Stimulated activated CD4-positive, alpha-beta T cell treated with anti-CD3 and anti-CD28 coated beads, Interleukin-15, amount 100 ng/mL, for 1 hour (primary cell): Measurements from ENCODE around the gene VSIG10.
A peak's percentile ranks its signal among the peaks of the same experiment; 100 is the strongest.
"Not testable (repeated sequence)": the region's sequence is repeated elsewhere in the genome, so short reads cannot be mapped to it uniquely, and the experiment has no call there.

Experiments
- DNase-seq, 2 donors: peaks; one replicate each; pipeline ENCODE4 v3.0.0-alpha.2; 2020; ENCODE audit warnings: low read depth in 1 of 2, low spot score in 1 of 2

VSIG10 gene, protein sequence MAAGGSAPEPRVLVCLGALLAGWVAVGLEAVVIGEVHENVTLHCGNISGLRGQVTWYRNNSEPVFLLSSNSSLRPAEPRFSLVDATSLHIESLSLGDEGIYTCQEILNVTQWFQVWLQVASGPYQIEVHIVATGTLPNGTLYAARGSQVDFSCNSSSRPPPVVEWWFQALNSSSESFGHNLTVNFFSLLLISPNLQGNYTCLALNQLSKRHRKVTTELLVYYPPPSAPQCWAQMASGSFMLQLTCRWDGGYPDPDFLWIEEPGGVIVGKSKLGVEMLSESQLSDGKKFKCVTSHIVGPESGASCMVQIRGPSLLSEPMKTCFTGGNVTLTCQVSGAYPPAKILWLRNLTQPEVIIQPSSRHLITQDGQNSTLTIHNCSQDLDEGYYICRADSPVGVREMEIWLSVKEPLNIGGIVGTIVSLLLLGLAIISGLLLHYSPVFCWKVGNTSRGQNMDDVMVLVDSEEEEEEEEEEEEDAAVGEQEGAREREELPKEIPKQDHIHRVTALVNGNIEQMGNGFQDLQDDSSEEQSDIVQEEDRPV

DNA sequence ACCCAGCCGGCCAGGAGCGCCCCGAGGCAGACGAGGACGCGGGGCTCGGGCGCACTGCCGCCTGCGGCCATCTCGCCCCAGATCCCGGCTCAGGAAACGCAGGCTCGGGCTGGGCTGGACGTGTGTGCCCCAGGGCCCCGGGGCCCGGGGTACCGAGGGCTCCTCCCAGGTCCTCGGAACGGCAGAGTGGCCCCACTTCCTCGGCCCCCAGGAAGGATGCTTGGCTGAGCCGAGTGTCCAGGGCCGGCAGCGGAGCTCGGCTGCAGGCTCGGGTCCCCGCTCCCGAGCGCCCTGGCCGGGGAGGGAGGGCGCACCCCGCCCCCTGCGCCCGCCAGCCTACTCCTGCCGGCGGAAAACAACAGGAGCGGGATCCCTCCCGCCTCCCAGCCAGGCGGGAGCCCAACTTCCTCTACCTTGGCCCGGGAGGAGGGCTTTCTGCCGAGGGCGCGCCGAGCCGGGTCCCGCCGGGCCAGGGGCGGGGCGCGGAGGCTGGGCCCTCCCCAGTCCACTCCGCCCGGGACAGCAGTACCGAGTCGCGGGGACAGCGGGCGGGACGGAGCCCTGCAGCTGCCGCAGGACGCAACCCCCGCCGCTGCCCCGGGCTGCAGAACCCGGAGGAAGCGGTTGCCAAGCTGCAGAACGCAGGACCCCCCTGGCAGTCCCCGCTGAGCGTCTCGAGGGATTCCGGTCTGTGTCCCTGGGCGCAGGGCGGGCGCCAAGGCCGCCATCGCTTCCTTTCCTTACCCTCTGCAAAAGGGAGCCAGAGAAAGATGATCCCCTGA lies at the start of gene VSIG10:
VSIG10 (minus strand) TSS at position 411 of the 782 bp plus-strand sequence; CDS start at position 71, 340 bp downstream.
- DNase-seq, result no peak

DNA sequence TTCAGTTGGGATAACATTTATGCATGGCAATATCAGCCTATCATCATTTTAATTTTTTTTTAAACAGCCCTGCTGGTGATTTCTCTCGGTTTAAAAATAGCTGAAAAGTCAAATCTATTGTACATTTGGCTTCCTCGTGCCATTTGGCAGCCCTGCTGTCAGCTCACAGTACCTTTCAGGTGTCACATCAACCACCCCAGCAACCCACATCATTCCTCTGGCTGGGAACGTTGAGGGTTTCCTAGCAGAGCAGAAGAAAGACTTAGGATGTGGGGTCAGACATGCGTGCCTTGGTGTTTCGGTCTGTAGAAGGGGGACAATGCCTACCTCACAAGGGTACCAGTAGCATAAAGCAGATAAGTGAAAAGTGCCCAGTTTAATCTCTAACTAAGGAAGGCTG lies 47.9 kb upstream of the VSIG10 start:
- no peak for DNase-seq

DNA sequence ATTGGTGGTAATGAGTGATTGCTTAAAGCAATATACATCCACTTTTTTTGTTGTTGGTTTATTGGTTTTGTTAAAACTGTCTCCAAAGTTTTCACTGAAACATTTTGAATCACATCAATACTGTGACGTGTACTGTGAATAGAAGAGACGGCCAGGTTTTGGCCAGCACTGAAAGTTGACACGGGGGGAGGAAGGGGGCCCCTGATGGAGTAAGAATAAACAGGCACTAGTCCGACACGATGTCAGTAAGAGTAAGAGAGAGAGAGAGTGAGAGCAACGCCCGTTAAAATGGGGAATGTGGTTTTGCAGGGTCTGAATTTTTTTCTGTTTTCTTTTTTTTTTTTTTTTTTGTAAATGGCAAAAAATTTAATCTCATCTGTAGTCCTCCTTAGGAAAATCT lies 46.8 kb upstream of the VSIG10 start:
- no peak for DNase-seq

DNA sequence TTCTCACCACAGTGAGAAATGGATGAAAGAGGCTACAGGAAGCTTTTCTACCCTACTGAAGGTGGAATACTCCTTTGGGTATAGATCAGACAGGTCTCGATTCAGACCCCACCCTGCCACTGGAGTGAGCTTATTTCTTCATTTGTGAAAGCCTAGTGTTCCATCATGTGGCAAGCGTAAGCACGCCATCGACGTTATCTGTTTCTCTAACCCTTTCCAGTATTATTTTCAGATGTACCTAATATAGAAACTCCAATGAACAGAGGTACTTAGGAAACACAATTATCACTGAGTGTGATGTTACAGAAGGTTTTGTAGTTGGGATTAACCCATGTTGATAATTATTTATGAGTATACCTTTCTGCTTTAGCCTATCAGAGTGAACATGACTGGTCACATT lies 44.5 kb upstream of the VSIG10 start:
- DNase-seq, result no peak

DNA sequence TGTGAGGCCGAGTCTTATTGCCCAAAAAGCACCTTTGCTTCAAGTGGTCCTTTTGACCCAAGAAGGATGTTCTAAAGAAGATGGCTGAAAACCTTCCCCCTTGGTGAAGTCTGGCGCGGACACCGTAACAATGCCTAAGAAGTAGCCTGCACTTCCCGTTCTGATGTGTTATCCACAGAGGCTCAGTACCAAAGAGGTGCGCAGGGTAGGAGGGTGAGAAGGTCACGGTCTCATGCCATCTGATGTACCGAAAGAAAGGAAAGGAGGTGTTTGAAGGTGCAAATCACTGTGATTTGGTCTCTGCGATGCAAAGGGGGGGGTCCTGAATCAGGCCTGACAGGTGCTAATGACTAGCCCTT lies 42.0 kb upstream of the VSIG10 start:
- no peak for DNase-seq

DNA sequence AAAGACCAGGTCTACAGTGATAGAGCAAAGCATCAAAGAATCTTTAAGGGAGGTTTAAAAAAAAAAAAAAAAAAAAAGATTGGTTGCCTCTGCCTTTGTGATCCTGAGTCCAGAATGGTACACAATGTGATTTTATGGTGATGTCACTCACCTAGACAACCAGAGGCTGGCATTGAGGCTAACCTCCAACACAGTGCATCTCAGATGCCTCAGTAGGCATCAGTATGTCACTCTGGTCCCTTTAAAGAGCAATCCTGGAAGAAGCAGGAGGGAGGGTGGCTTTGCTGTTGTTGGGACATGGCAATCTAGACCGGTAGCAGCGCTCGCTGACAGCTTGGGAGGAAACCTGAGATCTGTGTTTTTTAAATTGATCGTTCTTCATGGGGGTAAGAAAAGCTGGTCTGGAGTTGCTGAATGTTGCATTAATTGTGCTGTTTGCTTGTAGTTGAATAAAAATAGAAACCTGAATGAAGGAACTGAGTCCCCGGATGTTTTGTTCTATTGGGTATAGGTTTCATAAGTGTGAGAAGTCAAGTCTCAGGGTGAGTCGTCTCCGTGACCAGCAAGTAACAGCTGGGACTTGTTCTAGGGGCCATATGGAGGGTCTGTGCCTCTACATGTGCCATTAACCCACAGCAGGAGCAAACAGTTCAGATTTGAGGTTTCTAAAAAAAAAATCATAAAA lies 41.4 kb upstream of the VSIG10 start:
- no peak for DNase-seq

DNA sequence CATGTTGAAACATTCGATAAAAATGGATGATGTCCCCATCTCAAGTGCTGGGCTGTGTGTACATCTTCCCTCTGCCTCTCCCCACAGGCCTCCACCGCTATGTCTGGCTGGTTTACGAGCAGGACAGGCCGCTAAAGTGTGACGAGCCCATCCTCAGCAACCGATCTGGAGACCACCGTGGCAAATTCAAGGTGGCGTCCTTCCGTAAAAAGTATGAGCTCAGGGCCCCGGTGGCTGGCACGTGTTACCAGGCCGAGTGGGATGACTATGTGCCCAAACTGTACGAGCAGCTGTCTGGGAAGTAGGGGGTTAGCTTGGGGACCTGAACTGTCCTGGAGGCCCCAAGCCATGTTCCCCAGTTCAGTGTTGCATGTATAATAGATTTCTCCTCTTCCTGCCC lies 40.7 kb upstream of the VSIG10 start:
- no peak for DNase-seq

DNA sequence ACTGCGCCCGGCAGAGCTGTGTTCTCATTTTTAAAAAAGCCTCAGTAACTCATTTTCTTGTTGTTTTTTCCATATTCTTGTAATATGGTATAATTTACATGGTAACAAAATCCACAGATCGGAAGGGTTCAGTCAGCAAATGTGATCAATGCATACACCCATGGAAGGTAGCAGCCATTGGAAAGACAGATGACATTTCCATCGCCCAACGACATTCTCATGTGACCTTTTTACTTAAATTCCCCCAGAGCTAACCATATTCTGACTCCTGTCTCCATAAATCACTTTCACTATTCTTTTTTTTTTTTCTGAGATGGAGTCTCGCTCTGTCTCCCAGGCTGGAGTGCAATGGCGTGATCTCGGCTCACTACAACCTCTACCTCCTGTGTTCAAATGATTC lies 37.0 kb upstream of the VSIG10 start:
- no peak for DNase-seq

DNA sequence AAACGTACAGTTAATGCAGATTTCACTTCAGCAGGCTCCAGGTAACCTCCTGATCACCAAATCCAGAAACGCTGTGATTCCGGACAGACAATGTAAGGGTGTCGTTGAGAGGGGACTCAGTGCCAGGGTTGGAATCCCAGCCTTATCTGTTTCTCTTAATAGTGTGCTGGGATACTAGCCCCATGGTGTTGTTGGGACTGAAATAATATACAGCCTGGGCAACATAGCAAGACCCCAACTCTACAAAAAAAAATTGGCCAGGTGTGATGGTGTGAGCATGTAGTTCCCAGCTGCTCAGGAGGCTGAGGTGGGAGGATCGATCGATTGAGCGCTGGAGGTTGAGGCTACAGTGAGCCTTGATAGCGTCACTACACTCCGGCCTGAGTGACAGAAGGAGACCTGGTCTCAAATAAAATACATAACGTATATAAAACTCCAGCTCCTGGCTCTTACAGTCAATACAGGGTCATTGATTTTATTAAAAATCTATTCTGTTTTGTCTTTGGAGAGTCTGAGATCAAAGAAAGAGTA lies 33.4 kb upstream of the VSIG10 start:
- DNase-seq, result no peak

DNA sequence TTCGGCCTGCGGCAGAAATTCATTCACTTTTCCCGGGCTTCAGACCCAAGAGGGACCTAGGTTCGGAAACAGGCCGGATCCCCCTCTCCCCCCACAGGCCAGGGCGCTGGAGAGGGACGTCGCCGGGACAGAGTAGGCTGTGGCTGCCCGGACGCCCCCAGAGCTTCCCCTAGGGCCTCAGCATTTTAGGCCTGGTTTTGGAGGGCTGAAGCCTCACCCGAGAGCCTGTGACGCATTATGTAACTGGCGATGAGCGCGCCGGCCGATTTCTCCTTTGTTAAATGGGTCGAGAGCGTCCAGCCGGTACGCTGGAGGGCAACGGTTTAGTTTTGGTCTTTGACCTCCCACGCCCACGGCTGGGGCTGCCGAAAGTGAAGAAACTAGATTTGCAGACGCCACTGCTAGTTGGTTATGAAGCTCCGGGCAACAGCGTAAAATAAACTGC lies 32.8 kb upstream of the VSIG10 start:
- peak in 1 of 2 donors; percentile 21 for DNase-seq

DNA sequence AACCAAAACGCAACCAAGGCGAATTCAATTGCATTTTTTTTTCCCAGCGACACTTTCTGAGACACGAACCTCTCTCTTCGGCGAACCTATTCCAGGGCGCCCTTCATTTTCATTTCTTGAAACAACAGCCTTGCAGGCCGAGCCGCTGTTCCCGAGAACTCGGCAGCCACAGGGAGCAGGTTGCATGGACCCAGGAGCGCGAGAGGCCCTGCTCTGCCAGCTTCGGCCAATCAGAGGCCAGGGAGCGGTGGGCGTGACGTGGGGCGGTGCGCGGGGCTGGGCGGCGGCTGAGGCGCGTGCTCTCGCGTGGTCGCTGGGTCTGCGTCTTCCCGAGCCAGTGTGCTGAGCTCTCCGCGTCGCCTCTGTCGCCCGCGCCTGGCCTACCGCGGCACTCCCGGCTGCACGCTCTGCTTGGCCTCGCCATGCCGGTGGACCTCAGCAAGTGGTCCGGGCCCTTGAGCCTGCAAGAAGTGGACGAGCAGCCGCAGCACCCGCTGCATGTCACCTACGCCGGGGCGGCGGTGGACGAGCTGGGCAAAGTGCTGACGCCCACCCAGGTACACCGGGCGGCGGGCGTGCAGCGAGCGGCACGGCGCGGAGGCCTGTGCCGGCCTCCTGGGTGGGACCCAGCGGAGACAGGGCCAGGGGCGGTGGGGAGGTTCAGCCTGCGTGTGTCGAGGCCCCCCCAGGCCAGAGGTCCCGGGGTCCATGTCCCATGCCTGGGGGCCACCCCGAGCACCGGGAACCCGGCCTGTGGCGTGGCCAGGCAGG lies 32.2 kb upstream of the VSIG10 start, which contains the start of gene PEBP1:
PEBP1 (plus strand) TSS at position 337 of the 771 bp plus-strand sequence; CDS start at position 423, 86 bp downstream.
- peak; percentile 83 to 92 for DNase-seq

DNA sequence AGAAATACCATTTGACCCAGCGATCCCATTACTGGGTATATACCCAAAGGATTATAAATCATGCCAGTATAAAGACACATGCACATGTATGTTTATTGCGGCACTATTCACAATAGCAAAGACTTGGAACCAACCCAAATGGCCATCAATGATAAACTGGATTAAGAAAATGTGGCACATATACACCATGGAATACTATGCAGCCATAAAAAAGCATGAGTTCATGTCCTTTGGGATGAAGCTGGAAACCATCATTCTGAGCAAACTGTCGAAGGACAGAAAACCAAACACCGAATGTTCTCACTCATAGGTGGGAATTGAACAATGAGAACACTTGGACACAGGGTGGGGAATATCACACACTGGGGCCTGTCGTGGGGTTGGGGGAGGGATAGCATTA lies 25.6 kb upstream of the VSIG10 start:
- not testable (repeated sequence) for DNase-seq

DNA sequence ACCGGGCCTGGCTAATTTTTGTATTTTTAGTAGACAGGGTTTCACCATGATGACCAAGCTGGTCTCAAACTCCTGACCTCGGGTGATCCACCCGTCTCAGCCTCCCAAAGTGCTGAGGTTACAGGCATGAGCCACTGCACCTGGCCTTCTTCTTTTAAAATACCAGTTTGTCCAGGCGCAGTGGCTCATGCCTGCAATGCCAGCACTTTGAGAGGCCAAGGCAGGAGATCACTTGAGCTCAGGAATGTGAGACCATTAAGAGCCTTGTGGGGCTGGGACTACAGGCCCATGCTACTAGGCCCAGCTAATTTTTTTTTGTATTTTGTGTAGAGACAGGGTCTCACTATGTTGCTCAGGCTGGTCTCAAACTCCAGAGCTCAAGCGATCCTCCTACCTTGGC lies 24.1 kb upstream of the VSIG10 start:
- DNase-seq, result no peak

DNA sequence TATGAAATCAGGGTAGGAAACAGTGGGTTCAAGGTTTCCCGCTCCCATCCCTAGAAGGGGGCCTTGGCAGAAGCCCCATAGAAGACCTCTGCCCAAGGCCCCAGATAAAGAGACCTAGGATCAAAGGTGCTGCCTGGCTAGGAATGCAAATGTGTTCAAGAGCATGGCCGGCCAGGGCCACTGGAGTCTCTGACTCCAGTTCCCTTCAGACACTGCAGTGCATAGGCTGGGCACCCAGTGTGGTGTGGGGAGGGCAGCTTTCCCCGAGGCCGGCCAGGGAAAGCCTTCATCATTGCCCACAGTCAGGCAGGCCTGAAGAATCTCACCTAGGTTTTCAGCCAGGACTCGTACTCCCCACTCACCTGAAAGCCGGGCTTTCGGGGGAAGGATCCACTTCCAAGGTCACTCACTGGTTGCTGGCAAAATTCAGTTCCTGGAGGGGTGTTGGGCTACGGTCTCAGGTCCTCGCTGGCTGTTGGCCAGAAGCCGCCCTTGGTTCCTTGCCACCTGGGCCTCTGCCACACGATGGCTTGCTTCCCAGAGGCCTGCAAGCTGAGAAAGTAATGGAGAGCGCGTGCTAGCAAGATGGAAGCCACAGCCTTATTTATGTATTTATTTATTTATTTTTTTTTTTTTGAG lies 22.4 kb upstream of the VSIG10 start:
- DNase-seq, result no peak

DNA sequence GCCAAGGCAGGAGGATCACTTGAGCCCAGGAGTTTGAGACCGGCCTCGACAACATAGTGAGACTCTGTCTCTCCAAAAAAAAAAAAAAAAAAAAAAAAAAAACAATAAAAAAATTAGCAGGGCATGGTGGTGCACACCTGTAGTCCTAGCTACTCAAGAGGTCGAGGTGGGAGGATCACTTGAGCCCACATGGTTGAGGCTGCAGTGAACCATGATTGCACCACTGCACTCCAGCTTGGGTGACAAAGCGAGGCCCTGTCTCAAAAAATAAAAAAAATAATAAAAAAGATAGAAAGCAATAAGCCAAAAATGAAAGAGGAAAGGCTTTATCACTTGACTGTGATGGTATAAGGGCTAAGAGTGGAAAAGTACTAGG lies 21.9 kb upstream of the VSIG10 start:
- DNase-seq, result no peak

DNA sequence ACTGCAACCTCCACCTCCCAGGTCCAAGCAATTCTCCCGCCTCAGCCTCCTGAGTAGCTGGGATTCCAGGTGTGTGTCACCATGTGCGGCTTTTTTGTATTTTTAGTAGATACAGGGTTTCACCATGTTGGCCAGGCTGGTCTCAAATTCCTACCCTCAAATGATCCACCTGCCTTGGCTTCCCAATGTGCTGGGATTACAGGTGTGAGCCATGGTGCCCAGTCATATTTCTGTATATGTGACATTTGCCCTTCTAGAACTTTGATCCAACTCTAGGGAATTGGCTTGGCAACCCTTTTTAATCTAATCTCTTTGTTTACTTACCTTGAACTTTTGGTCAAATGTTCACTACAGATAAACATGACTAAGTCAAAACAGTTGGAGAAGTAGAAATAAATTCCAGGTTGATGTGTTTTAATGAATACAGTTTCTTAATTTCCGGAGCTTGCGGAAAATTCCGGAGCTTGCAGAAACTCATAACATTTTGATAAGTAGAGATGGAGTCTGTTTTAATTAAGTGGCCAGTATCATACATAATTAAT lies 20.6 kb upstream of the VSIG10 start:
- no peak for DNase-seq

DNA sequence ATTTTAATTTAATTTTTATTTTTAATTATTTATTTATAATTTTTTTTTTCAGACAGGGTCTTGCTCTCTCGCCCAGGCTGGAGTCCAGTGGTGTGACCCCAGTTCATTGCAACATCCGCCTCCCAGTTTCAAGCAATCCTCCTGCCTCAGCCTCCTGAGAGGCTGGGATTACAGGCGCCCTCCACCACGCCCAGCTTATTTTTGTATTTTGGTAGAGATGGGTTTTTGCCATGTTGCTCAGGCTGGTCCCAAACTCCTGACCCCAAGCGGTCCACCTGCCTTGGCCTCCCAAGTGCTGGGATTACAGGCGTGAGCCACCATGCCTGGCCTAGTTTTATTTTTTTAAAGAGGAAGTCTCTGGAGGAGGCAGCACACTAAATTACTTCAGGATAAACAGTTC lies 18.5 kb upstream of the VSIG10 start:
- no peak for DNase-seq

DNA sequence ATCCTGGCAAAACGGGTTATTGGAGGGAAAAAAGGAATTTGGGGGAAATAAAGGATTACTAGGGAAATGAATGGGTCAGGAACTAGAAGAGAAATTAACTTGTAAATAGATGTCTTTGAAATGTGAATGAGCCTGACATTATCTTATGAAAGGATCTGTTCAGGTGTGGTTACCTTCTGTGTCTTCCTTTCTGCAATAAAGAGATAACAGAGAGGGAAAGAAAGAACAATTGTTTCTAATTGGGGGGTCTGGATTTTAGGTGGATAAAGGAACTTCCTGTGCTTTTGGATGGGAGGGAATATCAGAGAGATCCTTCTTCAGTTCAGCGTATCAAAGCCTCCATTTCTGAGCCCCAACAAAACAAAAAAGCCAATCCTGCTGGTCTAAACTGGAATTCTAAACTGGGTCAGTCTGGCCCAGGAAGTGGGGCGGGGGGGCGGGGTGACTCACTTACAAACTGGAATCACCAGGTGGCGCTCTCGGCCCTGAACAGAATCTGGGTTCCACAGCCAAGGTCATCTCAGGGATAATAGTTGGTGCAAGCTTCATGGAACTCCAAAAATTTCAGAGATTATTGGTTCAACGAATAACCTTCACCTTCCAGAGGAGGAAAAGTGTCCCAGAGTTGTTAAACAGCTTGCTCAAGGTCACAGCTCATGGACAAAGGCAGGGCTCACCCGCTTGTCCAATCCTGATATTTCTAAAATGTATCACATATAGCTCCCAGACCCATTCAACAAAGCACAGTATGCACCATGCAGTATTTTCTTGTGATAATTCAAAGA lies 17.0 kb upstream of the VSIG10 start:
- DNase-seq, result peak; percentile 25 to 35

DNA sequence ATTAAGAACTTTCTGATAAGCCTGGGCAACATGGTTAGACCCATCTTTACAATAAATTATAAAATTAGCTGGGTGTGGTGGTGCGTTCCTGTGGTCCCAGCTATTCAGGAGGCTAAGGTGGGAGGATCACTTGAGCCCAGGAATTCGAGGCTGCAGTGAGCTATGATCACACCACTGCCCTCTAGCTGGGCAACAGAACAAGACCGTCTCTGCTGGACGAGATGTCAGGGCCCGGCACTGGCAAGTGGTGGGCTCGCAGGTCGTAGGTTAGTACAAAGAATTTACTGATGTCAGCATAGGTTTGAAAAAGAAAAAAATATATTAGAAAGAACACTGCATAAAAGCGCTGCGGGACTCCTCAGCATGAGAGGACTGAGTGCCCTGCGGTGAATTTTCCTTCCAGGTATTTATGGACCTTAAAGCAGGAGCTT lies 15.7 kb upstream of the VSIG10 start:
- DNase-seq, result no peak
